ENCODE measurements around the gene GOLGA1. TPM values are rescaled to one million over a fixed set of nuclear protein-coding genes. Genes with fewer than 3 reads are reported as not detected.

The GOLGA1 gene
- total RNA-seq, 2 experiments from 2014 or later = 20.9 to 21.6 TPM

- ATAC-seq = no peak
- Mint-ChIP-seq H3K4me1 (ENCODE audit: low read depth) (peaks cover 2% of the 10 kb centered on the region), H3K27ac (peak overlapping the region; percentile 25), H3K27me3 (no peaks in the 10 kb centered on the region), H3K9me3 (no peaks in the 10 kb centered on the region), H3K36me3 (ENCODE audit: low read depth) (peaks cover 40% of the 10 kb centered on the region), H3K4me3 (no peak overlapping the region)
- ChIA-PET CTCF (interaction anchor here (0.7 to 2.4 kb wide), 2 partner anchors 28 to 106 kb away, joined by 4 to 6 read pairs; partner anchors contain the start of gene WDR38), POLR2A (interaction anchor here (1.0 to 2.4 kb wide), 2 partner anchors 10 to 12 kb away, joined by 5 to 6 read pairs; no protein-coding TSS in a partner anchor)
- DNase-seq = no peak
- intact Hi-C loops (cut with micrococcal nuclease) = no loop called here
- TF ChIP-seq CTCF (IDR thresholded peaks at IDR 0.05) = no peak
Measured at GRCh38 chr9:124881138-124881743, 59.6 kb downstream of the GOLGA1 start.

GRCh38 chr9:124880501-124880900, 60.4 kb downstream of the GOLGA1 start:
- Mint-ChIP-seq H3K27ac (no peak overlapping the region), H3K27me3 (no peaks in the 10 kb centered on the region), H3K4me3 (no peak overlapping the region), H3K4me1 (ENCODE audit: low read depth) (peaks cover 2% of the 10 kb centered on the region), H3K9me3 (no peaks in the 10 kb centered on the region), H3K36me3 (ENCODE audit: low read depth) (peaks cover 36% of the 10 kb centered on the region)
- ChIA-PET POLR2A (interaction anchor here (0.9 to 14.9 kb wide), 4 partner anchors 9 to 24 kb away, joined by 3 to 280 read pairs (median 4); partner anchors contain the start of genes ARPC5L, RPL35 and WDR38), CTCF (interaction anchor here (0.7 to 2.4 kb wide), 3 partner anchors 27 to 108 kb away, joined by 3 to 6 read pairs (median 4); partner anchors contain the start of gene WDR38)
- intact Hi-C loops (cut with micrococcal nuclease) = no loop called here
- no peak for ATAC-seq
- no peak for TF ChIP-seq CTCF (IDR thresholded peaks at IDR 0.05)
- DNase-seq = no peak

- Mint-ChIP-seq H3K36me3 (ENCODE audit: low read depth) (peaks cover 38% of the 10 kb centered on the region), H3K27me3 (no peaks in the 10 kb centered on the region), H3K4me3 (no peak overlapping the region), H3K9me3 (no peaks in the 10 kb centered on the region), H3K4me1 (ENCODE audit: low read depth) (peaks cover 7% of the 10 kb centered on the region), H3K27ac (no peak overlapping the region)
- intact Hi-C loops (cut with micrococcal nuclease) = loop anchor here (10.0 kb wide), 1 partner anchor 266 kb away; the partner anchor contains the start of gene SCAI
- DNase-seq (no peak), ATAC-seq (no peak)
- ChIA-PET POLR2A (interaction anchor here (0.6 to 14.9 kb wide), 5 partner anchors 9 to 632 kb away, joined by 3 to 280 read pairs (median 4); partner anchors contain the start of genes ARPC5L, RPL35 and WDR38), CTCF (interaction anchor here (0.6 to 1.6 kb wide), 2 partner anchors 22 to 26 kb away, joined by 4 to 6 read pairs; partner anchors contain the start of gene WDR38)
- no peak for TF ChIP-seq CTCF (IDR thresholded peaks at IDR 0.05)
Measured at GRCh38 chr9:124879226-124879625, 61.7 kb downstream of the GOLGA1 start.

- ATAC-seq (no peak), DNase-seq (no peak)
- H3K36me3 Mint-ChIP-seq (ENCODE audit: low read depth) = peaks cover 45% of the 10 kb centered on the region
- H3K4me1 Mint-ChIP-seq (ENCODE audit: low read depth) = peaks cover 13% of the 10 kb centered on the region
- CTCF ChIA-PET = interaction anchor here (0.6 to 1.7 kb wide), 4 partner anchors 15 to 26 kb away, joined by 4 to 6 read pairs (median 5); partner anchors contain the start of gene WDR38
- no peak for TF ChIP-seq CTCF (IDR thresholded peaks at IDR 0.05)
- no peak overlapping the region for H3K4me3 Mint-ChIP-seq
- POLR2A ChIA-PET = interaction anchor here (1.2 to 14.9 kb wide), 3 partner anchors 9 to 63 kb away, joined by 4 to 280 read pairs (median 5); partner anchors contain the start of genes ARPC5L, RPL35 and WDR38
- H3K9me3 Mint-ChIP-seq = no peaks in the 10 kb centered on the region
- H3K27ac Mint-ChIP-seq = no peak overlapping the region
- intact Hi-C loops (cut with micrococcal nuclease) = loop anchor here (10.0 kb wide), 1 partner anchor 266 kb away; the partner anchor contains the start of gene SCAI
- H3K27me3 Mint-ChIP-seq = no peaks in the 10 kb centered on the region
Measured at GRCh38 chr9:124878518-124878917, 62.4 kb downstream of the GOLGA1 start.

All from activated CD8-positive, alpha-beta T cell treated with anti-CD3 and anti-CD28 coated beads for 36 hours (primary cell).